Fibroblast of lung (primary cell): ENCODE results near the gene CEACAM5. TPM values are rescaled to one million over a fixed set of nuclear protein-coding genes. Genes with fewer than 3 reads are reported as not detected.

Experiments used
- DNase-seq, 2 donors: peaks; one replicate each; pipeline versions ENCODE4 v3.0.0 to v3.0.0-alpha.2; 2010; ENCODE audit warnings: low read depth in 2 of 2
- H2AFZ ChIP-seq: 2 replicates; pipeline ENCODE4 v1.5.1; 2012; ENCODE audit warnings: low read length, control low read depth, inconsistent platforms
- H3K27ac ChIP-seq: 2 replicates; pipeline ENCODE4 v1.5.1; 2011; ENCODE audit warnings: low read length, control low read depth; ENCODE audit not compliant: insufficient read depth
- H3K27me3 ChIP-seq: 2 replicates; pipeline ENCODE4 v1.5.1; 2011; ENCODE audit warnings: mild to moderate bottlenecking, low read length; ENCODE audit not compliant: control insufficient read depth, insufficient read depth
- H3K36me3 ChIP-seq: 2 replicates; pipeline ENCODE4 v1.5.1; 2011; ENCODE audit warnings: low read length; ENCODE audit not compliant: control insufficient read depth, insufficient read depth
- H3K4me1 ChIP-seq: 2 replicates; pipeline ENCODE4 v1.5.1; 2011; ENCODE audit warnings: low read length; ENCODE audit not compliant: control insufficient read depth, insufficient read depth; ENCODE audit errors: extremely low read depth
- H3K4me2 ChIP-seq: 2 replicates; pipeline ENCODE4 v1.5.1; 2011; ENCODE audit warnings: low read length, control low read depth; ENCODE audit not compliant: insufficient read depth; ENCODE audit errors: extremely low read depth
- H3K4me3 ChIP-seq, 4 experiments: fragments of 200-600 bp in 1 of 4; sonication (generic) in 1 of 4; replicated peaks in 1 of 4; 2 replicates each; pipeline ENCODE4 v1.5.1; 2011 to 2016; ENCODE audit warnings: low read length in 4 of 4, low read depth in 3 of 4, mild to moderate bottlenecking in 3 of 4, control low read depth in 2 of 4, inconsistent platforms in 1 of 4, mixed read lengths in 1 of 4; ENCODE audit not compliant: insufficient read depth in 1 of 4; ENCODE audit errors: control extremely low read depth in 1 of 4
- H3K79me2 ChIP-seq: 2 replicates; pipeline ENCODE4 v1.5.1; 2012; ENCODE audit warnings: mild to moderate bottlenecking, low read length, inconsistent platforms; ENCODE audit not compliant: control insufficient read depth, insufficient read depth
- H3K9ac ChIP-seq: 2 replicates; pipeline ENCODE4 v1.5.1; 2011; ENCODE audit warnings: mild to moderate bottlenecking, low read length, control low read depth; ENCODE audit not compliant: insufficient read depth
- H3K9me3 ChIP-seq: 2 replicates; pipeline ENCODE4 v1.5.1; 2012; ENCODE audit warnings: low read depth, low read length; ENCODE audit not compliant: control insufficient read depth, insufficient read depth
- H4K20me1 ChIP-seq: 2 replicates; pipeline ENCODE4 v1.5.1; 2011; ENCODE audit warnings: low read length; ENCODE audit not compliant: control insufficient read depth, insufficient read depth; ENCODE audit errors: extremely low read depth
- EZH2 ChIP-seq: IDR thresholded peaks from 2 replicates; pipeline ENCODE4 v1.5.1; 2012; ENCODE audit warnings: low read length, control low read depth, mild to moderate bottlenecking; ENCODE audit errors: missing control alignments
- polyA plus RNA-seq, 2 donors: library from polyadenylated mRNA; depleted of rRNA in 1 of 2; stranded (reverse) in 1 of 2; unstranded in 1 of 2; fragments of >200 nt; gene quantifications; 2 replicates each; pipeline ENCODE4 v1.2.1, GENCODE V29; 2011 to 2012; ENCODE audit warnings: missing spikeins in 1 of 2
- total RNA-seq: library from RNA; depleted of rRNA; stranded (reverse); fragments of >200 nt; gene quantifications from 2 replicates; pipeline ENCODE4 v1.2.1, GENCODE V29; 2014
- TF ChIP-seq, protein P1 (sequence below), 2 donors: IDR thresholded peaks in 1 of 2; conservative IDR thresholded peaks in 1 of 2; 1 replicate in 1 of 2; 2 replicates in 1 of 2; pipeline ENCODE4 v1.5.1; 2011 to 2012; ENCODE audit warnings: low read length in 2 of 2, control low read depth in 1 of 2, inconsistent platforms in 1 of 2, low read depth in 1 of 2, mild to moderate bottlenecking in 1 of 2

The CEACAM5 gene
- total and polyA plus RNA-seq, 2 donors (not counting 1 experiment from before 2014, with no cell fraction given), result not detected

- Histone ChIP-seq H3K9me3 (no peaks in the 10 kb centered on the region), H3K4me2 (no peak overlapping the region), H3K36me3 (no peaks in the 10 kb centered on the region), H3K4me3 (no peak overlapping the region), H3K4me1 (no peaks in the 10 kb centered on the region), H2AFZ (no peak overlapping the region), H3K9ac (no peak overlapping the region), H3K27ac (no peak overlapping the region), H3K79me2 (no peaks in the 10 kb centered on the region), H4K20me1 (no peaks in the 10 kb centered on the region), H3K27me3 (peaks cover 2% of the 10 kb centered on the region)
- no peak for DNase-seq
- TF ChIP-seq, protein P1, sequence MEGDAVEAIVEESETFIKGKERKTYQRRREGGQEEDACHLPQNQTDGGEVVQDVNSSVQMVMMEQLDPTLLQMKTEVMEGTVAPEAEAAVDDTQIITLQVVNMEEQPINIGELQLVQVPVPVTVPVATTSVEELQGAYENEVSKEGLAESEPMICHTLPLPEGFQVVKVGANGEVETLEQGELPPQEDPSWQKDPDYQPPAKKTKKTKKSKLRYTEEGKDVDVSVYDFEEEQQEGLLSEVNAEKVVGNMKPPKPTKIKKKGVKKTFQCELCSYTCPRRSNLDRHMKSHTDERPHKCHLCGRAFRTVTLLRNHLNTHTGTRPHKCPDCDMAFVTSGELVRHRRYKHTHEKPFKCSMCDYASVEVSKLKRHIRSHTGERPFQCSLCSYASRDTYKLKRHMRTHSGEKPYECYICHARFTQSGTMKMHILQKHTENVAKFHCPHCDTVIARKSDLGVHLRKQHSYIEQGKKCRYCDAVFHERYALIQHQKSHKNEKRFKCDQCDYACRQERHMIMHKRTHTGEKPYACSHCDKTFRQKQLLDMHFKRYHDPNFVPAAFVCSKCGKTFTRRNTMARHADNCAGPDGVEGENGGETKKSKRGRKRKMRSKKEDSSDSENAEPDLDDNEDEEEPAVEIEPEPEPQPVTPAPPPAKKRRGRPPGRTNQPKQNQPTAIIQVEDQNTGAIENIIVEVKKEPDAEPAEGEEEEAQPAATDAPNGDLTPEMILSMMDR (conservative IDR thresholded peaks at IDR 0.05 in 1 of 2, IDR thresholded peaks at IDR 0.05 in 1 of 2; ENCODE audit: low read depth in 1 of 2, low read length in 2 of 2), result no peak
- no peak for TF ChIP-seq EZH2
Observed at GRCh38 chr19:41694196-41694595, 14.2 kb upstream of the CEACAM5 start.

DNA sequence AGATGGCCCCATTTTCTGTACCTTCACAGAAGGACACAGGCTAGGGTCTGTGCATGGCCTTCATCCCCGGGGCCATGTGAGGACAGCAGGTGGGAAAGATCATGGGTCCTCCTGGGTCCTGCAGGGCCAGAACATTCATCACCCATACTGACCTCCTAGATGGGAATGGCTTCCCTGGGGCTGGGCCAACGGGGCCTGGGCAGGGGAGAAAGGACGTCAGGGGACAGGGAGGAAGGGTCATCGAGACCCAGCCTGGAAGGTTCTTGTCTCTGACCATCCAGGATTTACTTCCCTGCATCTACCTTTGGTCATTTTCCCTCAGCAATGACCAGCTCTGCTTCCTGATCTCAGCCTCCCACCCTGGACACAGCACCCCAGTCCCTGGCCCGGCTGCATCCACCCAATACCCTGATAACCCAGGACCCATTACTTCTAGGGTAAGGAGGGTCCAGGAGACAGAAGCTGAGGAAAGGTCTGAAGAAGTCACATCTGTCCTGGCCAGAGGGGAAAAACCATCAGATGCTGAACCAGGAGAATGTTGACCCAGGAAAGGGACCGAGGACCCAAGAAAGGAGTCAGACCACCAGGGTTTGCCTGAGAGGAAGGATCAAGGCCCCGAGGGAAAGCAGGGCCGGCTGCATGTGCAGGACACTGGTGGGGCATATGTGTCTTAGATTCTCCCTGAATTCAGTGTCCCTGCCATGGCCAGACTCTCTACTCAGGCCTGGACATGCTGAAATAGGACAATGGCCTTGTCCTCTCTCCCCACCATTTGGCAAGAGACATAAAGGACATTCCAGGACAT is 13.4 kb upstream of the CEACAM5 start:
- TF ChIP-seq, protein P1 (conservative IDR thresholded peaks at IDR 0.05 in 1 of 2, IDR thresholded peaks at IDR 0.05 in 1 of 2; ENCODE audit: low read depth in 1 of 2, low read length in 2 of 2), result no peak
- TF ChIP-seq EZH2, result no peak
- Histone ChIP-seq H3K9me3 (no peaks in the 10 kb centered on the region), H3K27me3 (peaks cover 2% of the 10 kb centered on the region), H3K36me3 (no peaks in the 10 kb centered on the region), H3K4me2 (no peak overlapping the region), H4K20me1 (no peaks in the 10 kb centered on the region), H3K9ac (no peak overlapping the region), H3K79me2 (no peaks in the 10 kb centered on the region), H3K27ac (no peak overlapping the region), H3K4me1 (no peaks in the 10 kb centered on the region), H3K4me3 (no peak overlapping the region), H2AFZ (no peak overlapping the region)
- no peak for DNase-seq

GRCh38 chr19:41695745-41696144 is 12.7 kb upstream of the CEACAM5 start:
- Histone ChIP-seq H3K27me3 (peaks cover 2% of the 10 kb centered on the region), H3K4me1 (no peaks in the 10 kb centered on the region), H3K9me3 (no peaks in the 10 kb centered on the region), H3K79me2 (no peaks in the 10 kb centered on the region), H2AFZ (no peak overlapping the region), H3K4me3 (no peak overlapping the region), H3K9ac (no peak overlapping the region), H3K27ac (no peak overlapping the region), H4K20me1 (no peaks in the 10 kb centered on the region), H3K4me2 (no peak overlapping the region), H3K36me3 (no peaks in the 10 kb centered on the region)
- TF ChIP-seq EZH2, result no peak
- TF ChIP-seq, protein P1 (conservative IDR thresholded peaks at IDR 0.05 in 1 of 2, IDR thresholded peaks at IDR 0.05 in 1 of 2; ENCODE audit: low read depth in 1 of 2, low read length in 2 of 2), result no peak
- DNase-seq, result no peak
